HEK293T (cell line): ENCODE measurements around the gene NGEF.

ENCODE experiments used
- ARNT ChIP-seq: fragments of 450-650 bp; IDR thresholded peaks from 2 replicates; pipeline ENCODE4 v1.6.1; 2017; ENCODE audit warnings: mild to moderate bottlenecking
- BHLHE40 ChIP-seq: fragments of 450-650 bp; IDR thresholded peaks from 2 replicates; pipeline ENCODE4 v1.6.1; 2016; ENCODE audit warnings: mild to moderate bottlenecking, moderate library complexity, borderline replicate concordance
- CTBP1 ChIP-seq: fragments of 450-650 bp; IDR thresholded peaks from 2 replicates; pipeline ENCODE4 v1.6.1; 2016; ENCODE audit warnings: borderline replicate concordance
- ELF4 ChIP-seq: fragments of 450-650 bp; IDR thresholded peaks from 2 replicates; pipeline ENCODE4 v1.6.1; 2017; ENCODE audit warnings: antibody characterized with exemption
- FOXA1 ChIP-seq: fragments of 450-650 bp; IDR thresholded peaks from 2 replicates; pipeline ENCODE4 v1.6.1; 2016; ENCODE audit warnings: mild to moderate bottlenecking
- FOXK2 ChIP-seq: fragments of 450-650 bp; IDR thresholded peaks from 2 replicates; pipeline ENCODE4 v1.6.1; 2016; ENCODE audit warnings: mild to moderate bottlenecking
- FOXM1 ChIP-seq: fragments of 450-650 bp; IDR thresholded peaks from 2 replicates; pipeline ENCODE4 v1.6.1; 2017; ENCODE audit warnings: mild to moderate bottlenecking, borderline replicate concordance
- L3MBTL2 ChIP-seq: fragments of 450-650 bp; conservative IDR thresholded peaks from 2 replicates; pipeline ENCODE4 v1.6.1; 2016; ENCODE audit warnings: mild to moderate bottlenecking
- LEF1 ChIP-seq: fragments of 450-650 bp; IDR thresholded peaks from 2 replicates; pipeline ENCODE4 v1.6.1; 2017; ENCODE audit warnings: mild to moderate bottlenecking, borderline replicate concordance
- SP1 ChIP-seq: fragments of 450-650 bp; IDR thresholded peaks from 2 replicates; pipeline ENCODE4 v1.6.1; 2017
- SUZ12 ChIP-seq: fragments of 450-650 bp; IDR thresholded peaks from 2 replicates; pipeline ENCODE4 v1.6.1; 2016; ENCODE audit warnings: mild to moderate bottlenecking
- TARDBP ChIP-seq: fragments of 450-650 bp; IDR thresholded peaks from 2 replicates; pipeline ENCODE4 v1.6.1; 2016
- ZNF384 ChIP-seq: fragments of 450-650 bp; IDR thresholded peaks from 2 replicates; pipeline ENCODE4 v1.6.1; 2016

DNA sequence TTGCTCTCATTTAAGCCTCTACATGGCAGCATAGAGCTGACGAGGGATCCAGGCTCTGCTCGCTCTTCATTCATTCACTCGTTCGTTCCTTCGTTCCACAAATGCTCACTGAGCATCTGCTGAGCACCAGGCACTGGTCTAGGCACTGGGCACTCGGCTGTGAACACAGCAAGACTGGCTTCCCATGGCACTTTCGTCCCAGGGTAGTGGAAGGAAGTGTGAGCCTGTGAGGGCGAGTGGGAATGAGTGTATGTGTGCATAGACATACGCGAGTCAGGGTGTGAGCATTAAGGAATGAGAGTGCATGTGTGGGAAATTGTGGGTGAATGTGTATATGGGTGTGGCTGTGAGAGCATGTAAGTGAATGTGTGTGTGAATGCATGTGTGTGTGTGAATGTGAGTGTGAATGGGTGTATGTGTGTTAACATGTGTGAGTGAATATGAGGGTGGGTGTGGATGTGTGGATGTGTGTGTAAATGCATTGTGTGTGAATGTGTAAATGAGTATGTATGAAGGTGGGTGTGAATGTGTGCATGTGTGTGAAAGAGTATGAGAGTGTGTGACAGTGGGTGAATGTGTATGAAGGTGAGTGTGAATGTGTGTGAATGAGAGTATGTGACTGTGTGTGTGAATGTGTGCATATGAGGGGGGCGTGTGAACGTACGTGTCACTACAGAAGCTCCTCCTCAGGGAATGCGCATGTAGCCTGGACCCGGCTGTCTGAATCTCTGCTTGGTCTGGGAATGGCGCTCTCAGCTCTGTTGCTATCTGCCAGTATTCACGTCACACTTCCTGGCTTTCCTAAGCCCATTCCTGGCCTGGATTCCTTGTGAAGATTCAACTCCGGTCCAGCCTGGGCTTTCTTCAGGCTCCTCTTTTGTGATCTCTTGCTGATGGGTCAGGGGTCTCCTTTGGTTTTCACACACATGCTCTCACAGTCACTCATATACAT is 114.2 kb downstream of the NGEF start:
- no peak for TF ChIP-seq ARNT
- no peak for TF ChIP-seq SUZ12
- no peak for TF ChIP-seq FOXK2
- no peak for TF ChIP-seq TARDBP
- TF ChIP-seq ZNF384, result no peak
- no peak for TF ChIP-seq BHLHE40
- TF ChIP-seq SP1, result no peak
- no peak for TF ChIP-seq ELF4
- no peak for TF ChIP-seq FOXM1
- TF ChIP-seq LEF1, result no peak
- no peak for TF ChIP-seq FOXA1
- TF ChIP-seq L3MBTL2, result no peak
- TF ChIP-seq CTBP1, result no peak
